Fibroblast of skin of back (primary cell): Measurements from ENCODE around the gene STPG2.
A peak's percentile ranks its signal among the peaks of the same experiment; 100 is the strongest.
"Not testable (repeated sequence)": the region's sequence is repeated elsewhere in the genome, so short reads cannot be mapped to it uniquely, and the experiment has no call there.

Experiments used
- DNase-seq: peaks from one replicate; pipeline ENCODE4 v3.0.0-alpha.2; 2013

STPG2 gene

DNA sequence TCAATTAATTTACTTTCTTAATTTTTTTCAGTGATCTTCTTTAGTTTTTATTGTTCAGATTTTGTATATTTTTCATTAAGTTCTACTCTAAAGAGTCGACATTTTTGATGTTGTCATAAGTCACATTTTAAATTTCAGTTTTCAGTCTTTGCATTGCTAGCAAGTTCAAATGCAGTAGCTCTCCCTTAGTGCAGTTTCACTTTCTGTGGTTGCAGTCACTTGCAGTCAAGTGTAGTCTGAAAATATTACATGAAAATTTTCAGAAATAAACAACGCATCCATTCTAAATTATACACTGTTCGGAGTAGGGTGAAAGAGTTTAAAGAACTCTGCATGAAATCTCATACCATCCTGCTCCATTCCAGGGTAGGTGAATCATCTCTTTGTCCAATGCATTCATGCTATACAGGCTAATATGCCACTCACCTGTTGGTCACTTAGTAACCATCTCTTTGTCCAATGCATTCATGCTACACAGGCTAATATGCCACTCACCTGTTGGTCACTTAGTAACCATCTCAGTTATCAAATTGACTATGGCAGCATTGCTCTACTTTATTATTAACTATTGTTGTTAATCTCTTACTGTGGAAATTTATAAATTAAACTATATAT, 356.9 kb downstream of the STPG2 start:
- DNase-seq: no peak

GRCh38 chr4:97778174-97778573, 365.1 kb downstream of the STPG2 start:
- no peak for DNase-seq

DNA sequence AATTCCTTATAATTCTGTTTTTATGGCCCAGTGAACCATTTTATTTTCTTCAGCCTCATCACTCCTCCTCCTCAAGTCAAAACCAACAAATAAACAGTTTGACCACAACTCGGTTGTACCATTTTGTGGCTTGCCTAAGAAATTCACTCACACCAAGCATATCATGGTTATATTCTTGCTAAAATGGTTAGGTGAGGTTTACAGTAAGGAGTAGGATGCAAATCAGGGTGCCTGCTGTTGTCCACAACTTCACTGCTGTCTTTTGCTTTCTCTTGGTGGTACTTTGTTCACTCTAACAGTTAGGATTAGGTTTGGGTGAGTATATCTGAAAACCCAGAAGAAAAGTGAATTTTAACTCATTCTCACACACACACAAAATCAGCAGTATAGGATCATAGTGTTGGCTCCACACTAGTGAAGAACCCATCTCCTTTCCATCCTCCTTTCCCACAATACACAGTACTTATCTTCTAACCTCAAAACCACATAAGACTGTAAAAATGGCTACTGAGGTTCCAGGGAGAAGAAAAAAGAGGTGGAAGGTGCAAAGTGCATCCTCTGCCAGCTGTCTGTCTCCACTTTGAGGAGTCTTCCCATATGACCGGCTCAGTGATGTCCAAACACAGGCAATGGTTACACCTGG, 368.8 kb downstream of the STPG2 start:
- DNase-seq: no peak

GRCh38 chr4:97770222-97770621, 373.1 kb downstream of the STPG2 start:
- DNase-seq: no peak

DNA sequence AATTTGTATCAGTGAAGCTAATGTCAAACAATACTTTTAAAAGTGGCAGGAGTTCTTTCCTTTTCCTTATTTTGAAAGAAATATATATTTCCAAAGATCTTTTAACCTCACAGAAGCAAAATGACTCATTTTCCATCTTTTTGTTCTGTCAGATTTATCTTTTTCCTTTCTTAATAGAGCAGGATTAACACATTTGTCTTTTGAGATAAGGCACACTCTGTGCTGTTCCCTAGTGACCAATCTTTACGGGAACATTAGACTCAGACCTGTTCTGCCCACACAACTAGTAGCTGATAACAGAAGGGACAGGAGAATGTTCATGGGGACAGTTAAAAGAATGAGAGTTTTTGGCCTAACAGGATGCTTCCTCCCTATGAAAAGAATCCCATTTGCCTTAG, 381.2 kb downstream of the STPG2 start:
- no peak for DNase-seq

DNA sequence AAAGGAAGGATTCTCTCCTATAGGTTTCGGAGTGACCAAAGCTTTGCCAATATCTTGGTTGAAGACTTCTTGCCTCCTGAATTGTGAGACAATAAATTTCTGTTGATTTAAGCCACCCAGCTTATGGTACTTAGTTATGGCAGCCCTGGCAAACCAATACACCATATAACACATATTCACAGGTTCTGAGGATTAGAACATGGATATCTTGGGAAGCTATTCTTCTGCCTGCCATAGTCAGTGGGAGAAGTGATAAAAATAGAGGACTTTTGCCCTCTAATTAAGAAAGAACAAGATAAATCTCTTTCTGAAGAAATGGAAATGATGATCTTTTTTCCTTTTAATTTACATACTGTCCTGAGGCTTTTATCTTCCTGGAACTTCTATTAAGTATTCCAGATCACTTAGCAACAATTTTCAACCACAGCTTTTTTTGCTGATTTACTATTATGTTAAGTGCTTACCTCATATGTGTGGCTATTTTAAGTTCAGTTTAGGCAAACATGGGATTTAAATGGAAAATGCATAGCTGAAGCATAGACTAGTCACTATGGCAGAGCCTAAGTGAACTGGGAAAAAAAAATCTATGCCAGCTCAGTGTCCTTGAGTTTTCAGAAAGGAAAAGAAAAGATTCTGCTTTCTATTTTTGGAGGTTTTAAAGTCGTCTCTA, 381.7 kb downstream of the STPG2 start:
- no peak for DNase-seq

DNA sequence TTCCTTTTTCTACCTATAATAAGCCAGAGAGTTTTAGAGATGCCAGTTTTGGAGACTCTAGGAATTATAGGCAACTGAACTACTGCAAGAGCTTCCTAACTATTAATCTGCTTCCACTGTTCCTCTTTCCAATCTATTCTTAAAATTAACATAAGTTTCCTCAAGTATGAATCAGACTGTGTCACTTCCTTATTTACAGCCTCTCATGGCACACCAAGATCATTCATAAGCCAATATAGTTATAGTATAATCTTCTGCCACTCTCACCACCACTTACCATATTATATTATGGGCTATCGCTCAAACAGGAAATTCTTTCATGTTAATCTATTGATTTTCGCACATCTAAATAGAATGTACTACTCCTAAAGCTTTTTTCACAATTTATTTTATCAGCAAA, 383.5 kb downstream of the STPG2 start:
- no peak for DNase-seq

- no peak for DNase-seq
Observed at GRCh38 chr4:97752599-97752998, 390.7 kb downstream of the STPG2 start.

DNA sequence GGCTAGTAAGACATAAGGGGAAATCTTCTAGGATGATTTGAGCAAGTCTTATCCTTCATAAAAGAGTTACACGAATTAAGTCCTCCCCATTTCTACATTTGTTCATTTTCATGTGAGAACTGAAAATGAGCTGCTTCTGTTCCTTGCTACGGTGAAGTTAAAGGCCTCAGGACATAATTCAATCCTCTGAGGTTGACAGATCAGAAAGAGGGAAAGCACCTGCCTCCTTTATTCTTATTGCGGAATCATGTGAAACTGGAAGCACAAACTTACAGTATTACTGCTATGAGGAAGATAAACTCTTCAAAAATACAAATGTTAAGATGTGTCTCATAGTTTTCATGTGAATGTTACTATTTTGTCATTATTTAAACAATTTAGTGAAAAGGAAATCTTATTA, 395.3 kb downstream of the STPG2 start:
- no peak for DNase-seq

- peak; percentile 19 for DNase-seq
Observed at GRCh38 chr4:97720869-97721432, 422.3 kb downstream of the STPG2 start.

DNA sequence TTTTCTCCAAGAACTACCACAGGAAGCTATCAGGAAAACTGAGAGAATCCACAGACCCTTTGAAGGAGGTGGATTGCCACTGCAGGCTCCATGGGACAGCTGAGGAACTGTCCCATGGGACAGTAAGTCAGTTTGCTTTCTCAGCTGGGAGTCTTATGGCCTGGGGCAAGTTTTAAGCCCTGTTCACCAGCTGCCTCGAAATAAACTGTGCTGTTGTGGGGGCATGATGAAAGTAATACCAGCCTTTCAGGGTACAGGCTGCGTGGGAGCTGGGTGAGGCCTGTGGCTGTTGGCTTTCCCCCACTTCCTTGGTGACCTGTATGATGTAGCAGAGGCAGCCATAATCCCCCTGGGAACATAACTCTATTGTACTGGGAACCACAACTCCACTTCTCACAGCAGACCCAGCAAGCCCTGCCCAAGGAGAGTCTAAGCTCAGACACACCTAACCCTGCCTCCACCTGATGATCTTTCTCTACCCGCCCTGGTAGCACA, 452.1 kb downstream of the STPG2 start:
- no peak for DNase-seq

DNA sequence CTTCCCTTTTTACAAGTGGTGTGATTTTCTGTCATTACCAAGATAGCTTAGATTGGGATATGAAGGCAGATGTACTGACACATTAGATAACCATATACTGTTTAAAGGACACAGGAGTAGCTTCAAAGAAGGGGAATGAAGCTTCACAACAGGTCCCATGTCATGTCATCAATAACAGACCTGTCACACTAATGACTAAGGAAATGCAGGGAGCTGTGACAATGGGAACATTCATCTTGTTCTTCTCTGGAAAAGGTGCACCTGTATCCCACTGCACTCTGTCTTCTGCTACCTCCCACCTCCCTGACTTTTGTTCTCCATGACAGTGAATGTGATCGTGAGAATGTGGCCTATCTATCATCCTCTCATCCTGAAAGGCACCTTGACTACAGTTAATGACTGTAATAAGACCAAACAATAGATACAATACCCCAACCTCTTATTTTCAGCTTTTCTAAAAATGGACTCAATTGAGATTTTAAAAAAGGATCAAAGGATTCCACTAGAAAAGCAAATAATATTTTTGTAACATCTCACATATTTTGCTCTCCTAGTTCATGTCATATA, 472.5 kb downstream of the STPG2 start:
- DNase-seq: no peak

- DNase-seq: no peak
Observed at GRCh38 chr4:97665553-97665952, 477.7 kb downstream of the STPG2 start.

- no peak for DNase-seq
Observed at GRCh38 chr4:97664741-97665140, 478.5 kb downstream of the STPG2 start.

- DNase-seq: peak; percentile 4
Observed at GRCh38 chr4:97662133-97662532, 481.1 kb downstream of the STPG2 start.

DNA sequence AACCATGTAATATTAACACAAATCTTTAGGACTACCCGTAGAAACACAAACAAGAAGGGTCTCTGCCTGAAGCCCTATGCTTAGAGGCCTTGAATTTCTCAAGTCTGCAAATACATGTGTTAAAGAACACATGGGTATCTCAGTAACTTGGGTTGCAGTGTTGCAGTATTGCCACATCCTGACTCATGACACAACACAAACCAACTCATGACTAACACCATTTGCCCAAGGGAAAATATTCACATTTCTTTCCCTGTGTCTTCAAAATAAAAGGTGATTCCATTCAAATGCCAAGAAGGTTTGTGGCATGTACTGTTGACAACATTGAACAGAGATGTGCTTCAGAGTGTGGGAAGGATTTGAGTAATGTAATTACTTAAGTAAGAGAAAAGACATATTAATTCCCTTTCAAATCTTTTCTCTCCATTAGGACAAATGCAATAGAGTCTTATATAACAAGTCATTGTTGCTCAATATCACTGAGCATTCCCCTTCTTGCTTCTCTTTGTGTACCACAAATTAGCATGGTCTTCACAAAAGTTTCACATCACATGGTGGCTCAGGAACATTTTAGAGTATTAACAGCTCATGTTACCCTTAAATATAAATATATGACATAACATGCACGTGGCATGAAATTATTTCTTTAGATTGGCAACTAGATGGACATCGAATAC, 487.1 kb downstream of the STPG2 start:
- DNase-seq: peak; percentile 58

DNA sequence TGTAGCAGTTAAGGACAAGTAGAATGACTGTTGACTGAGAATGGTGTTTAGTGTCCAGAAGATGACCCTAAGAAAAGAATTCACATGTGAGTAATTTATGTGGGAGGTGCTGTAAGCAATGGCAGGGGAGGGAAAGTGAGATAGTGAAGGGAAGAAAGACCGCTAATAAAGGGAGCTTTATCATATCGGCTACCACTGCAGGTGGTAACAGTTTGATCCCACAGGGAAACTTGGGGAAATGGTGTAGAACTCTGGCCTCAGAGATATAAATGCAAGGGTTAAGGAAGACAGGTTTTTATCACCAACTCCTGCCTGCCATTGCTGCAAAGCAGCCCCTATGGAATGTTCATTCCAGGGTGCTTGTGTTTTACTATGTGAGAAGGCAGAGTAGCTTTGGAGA, 489.6 kb downstream of the STPG2 start:
- no peak for DNase-seq

DNA sequence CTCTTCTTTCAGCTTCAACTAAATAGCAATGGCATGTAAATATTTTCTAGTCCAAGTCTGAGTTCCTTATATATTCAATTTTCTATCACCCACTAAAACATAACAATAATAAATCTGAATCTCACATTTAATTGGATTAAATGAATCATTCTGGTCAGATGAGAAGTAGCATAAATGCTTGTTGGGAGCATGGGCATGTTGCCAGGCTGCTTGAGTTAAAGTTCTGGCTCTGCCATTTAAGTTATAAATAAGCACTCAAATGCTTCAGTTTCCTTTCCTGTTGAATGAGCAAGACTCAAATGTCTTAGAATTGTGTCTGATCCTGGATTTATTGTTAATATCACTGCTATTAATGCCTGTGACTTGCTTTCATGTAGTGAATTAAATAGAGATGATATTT, 496.3 kb downstream of the STPG2 start:
- peak; percentile 5 for DNase-seq

GRCh38 chr4:97645071-97645821, 498.0 kb downstream of the STPG2 start:
- no peak for DNase-seq

DNA sequence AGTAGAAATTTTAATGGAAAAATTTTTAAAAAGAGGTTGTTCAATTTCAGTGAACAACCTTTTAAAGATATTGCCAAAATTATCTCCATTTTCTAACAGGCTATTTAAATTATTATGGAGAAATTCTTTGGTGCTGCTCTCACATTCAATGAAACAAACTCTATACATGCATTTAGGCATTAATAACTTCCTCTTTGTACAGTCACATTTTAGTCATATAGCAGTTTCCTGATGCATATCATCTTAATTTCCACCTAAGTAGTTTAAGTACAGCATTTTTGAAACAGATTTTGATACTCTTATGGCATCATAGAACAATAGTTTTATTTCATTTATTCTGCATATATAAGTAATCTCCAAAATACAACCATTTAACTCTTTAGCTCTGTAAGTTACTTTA, 500.1 kb downstream of the STPG2 start:
- no peak for DNase-seq

- DNase-seq: no peak
Observed at GRCh38 chr4:97639961-97640360, 503.3 kb downstream of the STPG2 start.

DNA sequence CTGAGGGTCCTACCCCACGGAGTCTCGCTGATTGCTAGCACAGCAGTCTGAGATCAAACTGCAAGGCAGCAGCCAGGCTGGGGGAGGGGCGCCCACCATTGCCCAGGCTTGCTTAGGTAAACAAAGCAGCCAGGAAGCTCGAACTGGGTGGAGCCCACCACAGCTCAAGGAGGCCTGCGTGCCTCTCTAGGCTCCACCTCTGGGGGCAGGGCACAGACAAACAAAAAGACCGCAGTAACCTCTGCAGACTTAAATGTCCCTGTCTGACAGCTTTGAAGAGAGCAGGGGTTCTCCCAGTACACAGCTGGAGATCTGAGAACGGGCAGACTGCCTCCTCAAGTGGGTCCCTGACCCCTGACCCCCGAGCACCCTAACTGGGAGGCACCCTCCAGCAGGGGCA, 509.4 kb downstream of the STPG2 start:
- not testable (repeated sequence) for DNase-seq
